Neural progenitor cell (in vitro differentiated cells): ENCODE measurements around the gene PPP1CA.
A peak's percentile ranks its signal among the peaks of the same experiment; 100 is the strongest.

ENCODE experiments used
- CTCF ChIP-seq: fragments of 200-600 bp; sonication (generic); IDR thresholded peaks from 2 replicates; pipeline ENCODE4 v1.5.1; 2017; ENCODE audit warnings: antibody characterized with exemption, mild to moderate bottlenecking
- EZH2phosphoT487 ChIP-seq: fragments of 200-600 bp; sonication (generic); IDR thresholded peaks from 2 replicates; pipeline ENCODE4 v1.6.1; 2017; ENCODE audit warnings: antibody characterized with exemption

GRCh38 chr11:67373648-67374570 lies 27.7 kb downstream of the PPP1CA start:
- TF ChIP-seq CTCF (peak; percentile 55), EZH2phosphoT487 (no peak)
